ENCODE measurements around the gene MYO5B.

The MYO5B gene

DNA sequence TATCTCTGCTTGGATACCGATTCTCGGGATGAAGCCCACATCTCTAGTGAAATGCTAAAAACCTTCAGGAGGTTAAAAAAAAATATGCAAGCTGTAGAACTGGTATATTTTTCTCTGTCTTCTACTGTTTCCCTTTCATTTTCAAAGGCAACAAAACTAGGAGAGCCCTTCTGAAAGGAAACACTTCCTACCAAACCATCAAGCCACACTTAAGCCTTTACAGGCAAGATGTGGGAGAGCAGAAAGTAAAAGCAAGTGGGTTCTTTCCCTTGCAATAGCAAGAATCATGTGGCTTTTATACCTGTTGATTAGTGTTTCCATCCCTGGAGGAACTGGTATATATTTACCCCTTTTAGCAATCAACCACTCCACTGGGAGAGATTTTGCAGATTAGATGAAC is 233.7 kb downstream of the MYO5B start:
- no peak for DNase-seq

- DNase-seq, result no peak
These were observed 234.6 kb downstream of the MYO5B start for GRCh38 chr18:49960376-49960775.

- no peak for DNase-seq
These were observed 235.8 kb downstream of the MYO5B start for GRCh38 chr18:49959176-49959575.

DNA sequence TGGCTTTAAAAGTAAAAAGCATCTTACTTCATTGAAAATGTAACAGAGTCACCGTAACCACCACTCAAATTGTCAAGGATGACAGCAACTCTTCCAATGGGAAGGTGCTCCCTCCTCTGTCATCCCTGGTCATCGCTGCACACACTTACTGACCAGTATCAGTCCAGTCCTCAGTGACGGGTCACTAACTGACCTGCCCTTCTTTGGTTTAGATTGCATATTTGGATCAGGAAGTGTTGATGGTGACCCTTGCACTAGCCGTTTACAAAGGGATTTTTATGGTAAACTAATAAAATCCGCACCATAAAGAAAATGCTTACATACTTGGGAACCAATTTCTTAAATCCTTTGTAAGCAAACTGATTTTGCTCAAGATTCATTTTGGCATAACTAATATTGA is 239.7 kb downstream of the MYO5B start:
- DNase-seq, result no peak

DNA sequence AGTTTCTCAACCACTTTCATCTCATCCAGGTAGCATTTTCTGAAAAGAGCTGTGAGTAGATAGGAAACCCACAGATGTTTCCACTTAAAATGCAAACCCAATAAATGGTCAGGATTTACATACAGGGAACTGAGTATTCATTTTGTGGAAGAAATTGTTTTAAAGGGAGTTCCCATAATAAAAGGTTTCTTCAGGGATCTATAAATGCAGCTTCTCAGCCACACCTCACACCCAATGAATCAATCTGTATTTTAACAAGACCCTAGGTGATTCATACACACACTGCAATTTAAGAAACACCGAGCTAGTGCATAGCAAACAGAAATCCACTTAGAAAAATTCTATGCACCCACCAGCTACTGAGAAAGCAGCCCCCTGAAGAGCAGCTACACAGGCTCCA is 241.6 kb downstream of the MYO5B start:
- no peak for DNase-seq

- DNase-seq, result peak; percentile 81
These were observed 245.0 kb downstream of the MYO5B start for GRCh38 chr18:49949951-49950395.

- no peak for DNase-seq
These were observed 246.0 kb downstream of the MYO5B start for GRCh38 chr18:49948975-49949374.

- DNase-seq, result peak; percentile 12
These were observed 250.3 kb downstream of the MYO5B start for GRCh38 chr18:49944663-49945062.

DNA sequence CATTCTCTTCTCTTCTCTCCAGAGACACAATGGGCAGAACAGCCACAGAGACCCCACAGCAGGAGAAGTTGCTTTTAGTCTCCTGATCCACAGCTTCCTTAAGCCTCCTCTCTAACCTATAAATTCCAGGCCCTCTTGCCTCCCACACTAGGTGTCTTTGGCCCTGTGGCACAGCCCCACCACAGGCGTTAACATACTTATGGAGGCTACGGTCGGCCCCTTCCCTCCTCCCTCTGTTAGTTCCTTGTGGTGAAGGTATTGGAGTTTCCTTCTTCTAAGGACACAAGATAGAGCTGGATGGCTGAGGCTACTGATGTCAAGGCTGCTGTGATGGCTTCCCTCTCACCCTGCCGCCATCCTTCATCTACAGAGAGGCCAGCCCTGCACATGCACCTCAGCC is 258.1 kb downstream of the MYO5B start:
- no peak for DNase-seq

GRCh38 chr18:49935215-49935614 is 259.7 kb downstream of the MYO5B start:
- DNase-seq, result no peak

DNA sequence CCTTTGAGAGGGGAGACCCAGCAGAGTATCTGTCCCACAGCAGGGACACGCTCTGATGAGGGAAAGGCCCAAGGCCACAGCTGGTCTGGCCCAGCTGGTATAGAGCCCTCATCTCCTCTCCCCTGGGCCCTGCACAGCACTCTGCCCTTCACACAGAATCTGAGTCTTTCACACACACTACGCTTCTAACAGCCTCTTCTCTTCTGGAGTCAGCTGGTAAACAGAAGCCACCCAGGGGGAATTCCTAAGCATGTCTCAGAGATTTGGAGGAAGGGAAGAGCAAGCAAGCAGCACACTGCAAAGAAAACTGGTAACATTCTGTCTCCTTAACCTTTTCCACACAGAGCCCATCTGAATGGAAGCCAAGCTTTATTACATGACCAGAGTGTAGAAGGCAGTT is 260.5 kb downstream of the MYO5B start:
- DNase-seq, result peak; percentile 22

- no peak for DNase-seq
These were observed 261.3 kb downstream of the MYO5B start for GRCh38 chr18:49933530-49934128.

GRCh38 chr18:49931760-49932159 is 263.2 kb downstream of the MYO5B start:
- DNase-seq, result no peak

- DNase-seq, result no peak
These were observed 263.8 kb downstream of the MYO5B start for GRCh38 chr18:49931179-49931578.

- peak; percentile 67 for DNase-seq
These were observed 268.7 kb downstream of the MYO5B start for GRCh38 chr18:49926106-49926745.

DNA sequence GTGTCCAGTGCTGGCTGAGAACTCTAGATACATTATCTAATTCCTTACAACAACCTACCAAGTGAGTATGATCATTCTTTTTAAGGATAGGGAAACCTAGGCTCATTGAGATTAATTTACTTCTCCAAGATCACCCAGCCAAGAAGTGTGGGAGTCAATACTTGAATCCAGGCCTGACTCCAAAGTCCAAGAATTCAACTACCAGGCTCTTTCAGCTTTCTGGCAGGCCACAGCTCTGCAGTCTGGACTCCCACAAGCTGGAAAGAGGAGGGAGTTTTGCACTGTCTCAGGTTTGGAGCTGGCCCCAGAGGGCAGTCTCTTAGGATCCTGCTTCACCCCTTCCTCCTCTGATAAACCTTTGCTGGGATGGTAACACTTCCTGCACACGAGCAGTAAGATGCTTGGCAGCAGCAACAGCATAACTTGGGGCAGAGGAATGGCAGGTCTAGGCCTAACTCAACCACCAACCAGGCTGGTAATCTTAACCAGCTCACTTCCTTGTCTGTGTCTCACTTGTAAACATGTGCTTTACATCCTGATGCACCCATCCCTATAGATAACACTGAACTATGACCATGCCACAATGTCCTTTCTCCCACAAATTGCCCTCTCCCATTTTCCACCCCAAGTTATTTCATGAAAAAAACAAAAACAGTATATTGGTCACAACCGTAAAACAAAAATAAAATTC is 270.5 kb downstream of the MYO5B start:
- no peak for DNase-seq

GRCh38 chr18:49922228-49922627 is 272.7 kb downstream of the MYO5B start:
- no peak for DNase-seq

DNA sequence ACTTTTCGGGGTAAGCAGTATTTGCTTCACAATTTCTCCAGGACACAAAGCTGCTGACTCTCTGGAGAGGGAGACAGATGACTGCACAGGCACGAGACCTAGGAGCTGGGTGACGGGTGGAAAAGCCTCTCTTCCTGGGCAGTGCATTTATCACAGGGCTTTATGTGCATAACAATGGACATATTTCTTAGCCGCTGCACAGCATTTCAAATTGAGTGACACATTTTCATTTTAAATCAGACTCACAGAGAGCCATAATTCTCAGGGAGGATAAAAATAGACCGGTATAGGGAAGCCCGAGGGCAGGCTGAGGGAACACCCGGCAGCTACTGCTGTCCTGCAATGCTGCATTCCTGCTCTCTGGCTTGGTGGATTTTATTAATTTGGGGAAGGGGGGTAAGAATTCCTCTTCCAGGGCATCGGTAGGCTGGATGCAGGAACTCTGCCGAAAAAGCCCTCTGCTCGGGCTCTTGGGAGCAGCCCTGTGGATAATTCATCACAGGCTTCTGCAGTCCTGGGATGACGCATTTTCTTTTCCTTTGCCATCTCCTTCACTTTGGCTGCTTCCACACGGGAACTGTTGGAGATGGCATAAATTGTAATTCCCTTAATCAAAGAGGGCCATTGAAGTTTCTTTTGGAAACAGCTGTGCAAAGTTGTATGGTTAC is 273.5 kb downstream of the MYO5B start:
- no peak for DNase-seq

- DNase-seq, result no peak
These were observed 274.2 kb downstream of the MYO5B start for GRCh38 chr18:49920731-49921130.

DNA sequence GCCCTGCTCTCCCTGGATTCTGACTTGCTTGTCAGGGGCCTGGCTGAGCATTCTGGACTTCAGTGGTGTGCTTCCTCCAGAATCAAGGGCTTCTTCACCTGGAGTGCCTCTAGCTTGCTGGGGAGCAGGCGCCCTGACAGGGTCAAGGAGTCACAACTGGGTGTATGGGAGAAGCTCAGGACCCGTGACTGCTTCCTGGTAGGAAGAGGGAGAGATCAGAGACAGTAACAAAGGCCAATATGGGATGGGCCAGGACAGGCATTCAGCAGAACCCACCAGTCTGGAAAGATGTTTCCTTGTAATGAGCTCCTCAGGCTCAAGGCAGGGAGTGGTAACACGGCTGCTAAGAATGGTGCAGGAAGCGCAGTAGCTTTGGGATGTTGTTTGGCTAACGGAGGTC is 277.2 kb downstream of the MYO5B start:
- no peak for DNase-seq

GRCh38 chr18:49915352-49915751 is 279.6 kb downstream of the MYO5B start:
- no peak for DNase-seq

DNA sequence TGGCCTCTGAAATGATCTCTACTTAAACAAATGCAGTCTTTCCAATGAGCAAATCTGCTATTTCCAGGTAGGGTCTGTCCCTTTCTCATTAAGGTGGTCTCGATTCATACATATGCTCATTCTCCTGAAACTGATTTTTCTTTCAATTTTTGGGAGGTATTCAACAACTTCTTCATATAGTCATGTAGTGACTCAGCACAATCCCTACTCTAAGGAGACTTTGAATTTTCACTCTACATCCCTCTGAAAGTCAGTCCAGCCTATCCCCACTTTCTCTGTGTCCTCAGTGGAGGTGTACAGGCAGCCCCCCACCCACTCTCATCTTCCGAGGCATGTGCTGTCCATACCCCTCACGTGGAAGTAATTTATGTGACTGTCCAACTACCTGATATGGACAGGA is 281.7 kb downstream of the MYO5B start:
- no peak for DNase-seq

GRCh38 chr18:49911427-49911826 is 283.5 kb downstream of the MYO5B start:
- peak; percentile 17 for DNase-seq

DNA sequence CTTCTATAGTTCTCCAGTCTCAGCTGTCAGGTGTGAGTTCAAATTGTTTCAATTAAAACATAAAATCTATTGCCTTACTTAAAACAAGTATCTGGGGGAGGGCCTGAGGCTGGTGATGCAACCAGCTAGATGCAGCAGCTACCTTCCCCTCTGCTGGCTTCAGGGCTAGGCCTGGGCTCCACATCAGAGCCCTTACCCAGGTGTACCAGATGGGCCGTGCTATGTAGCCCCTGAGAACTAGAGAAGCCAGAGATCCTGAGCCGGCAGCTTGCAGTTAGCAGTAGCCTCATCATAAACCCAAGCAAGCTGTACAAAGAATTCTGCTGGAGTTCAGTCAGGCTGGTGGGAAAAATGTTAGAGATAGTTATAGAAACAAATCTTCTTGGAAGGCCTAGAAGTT is 284.0 kb downstream of the MYO5B start:
- peak; percentile 22 for DNase-seq

Measured in NCI-H2171 treated with DMSO at 0.1 percent for 48 hours (cell line).